ENCODE measurements around the gene ZNF512B.

Gene ZNF512B

DNA sequence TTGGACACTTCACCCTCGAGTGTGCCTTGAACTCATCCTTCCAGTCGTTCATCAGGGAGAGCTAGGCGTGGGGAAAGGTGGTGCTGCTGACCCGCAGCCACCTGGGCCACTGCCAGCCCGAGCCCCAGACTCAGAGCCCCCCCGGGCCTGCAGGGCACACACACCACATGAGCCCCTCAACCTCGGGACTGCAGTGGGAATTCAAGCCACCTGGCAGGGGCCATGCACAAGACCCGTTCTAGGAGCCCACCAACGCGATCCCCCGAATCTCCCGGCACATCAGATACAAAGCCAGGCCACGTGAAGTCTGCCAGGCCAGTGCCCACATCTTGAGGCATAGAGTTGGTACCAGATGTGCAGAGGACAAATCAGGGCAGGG, 2.8 kb downstream of the ZNF512B start:
- peaks cover 0 to 56% of the 10 kb centered on the region in 2 experiments; a peak in 1 of 3 replicates for H3K36me3 ChIP-seq (ENCODE audit: control insufficient read depth in 2 of 2, insufficient read depth in 1 of 2, low read length in 2 of 2)
- CTCF ChIA-PET = no interaction called here
- H3K4me3 ChIP-seq (ENCODE audit: low read depth, low read length) = no peak overlapping the region
- POLR2A ChIA-PET = interaction anchor here (2.7 kb wide), 1 partner anchor 10 kb away, joined by 12 read pairs; the partner anchor contains the start of gene UCKL1
- no peaks in the 10 kb centered on the region for H3K4me1 ChIP-seq (ENCODE audit: control insufficient read depth, insufficient read depth, low read length)
- H3K27ac ChIP-seq (ENCODE audit: extremely low read depth, low read depth, low read length) = no peak overlapping the region
- TF ChIP-seq ZNF510 (tag by site-specific recombination; IDR thresholded peaks at IDR 0.05; ENCODE audit: insufficient replicate concordance) (no peak), KLF9 (tag by site-specific recombination; IDR thresholded peaks at IDR 0.05; ENCODE audit: low read depth) (no peak), ZNF561 (tag by site-specific recombination; IDR thresholded peaks at IDR 0.05; ENCODE audit: borderline replicate concordance) (no peak), ZNF155 (tag by site-specific recombination; IDR thresholded peaks at IDR 0.05) (no peak), ZSCAN30 (tag by site-specific recombination; IDR thresholded peaks at IDR 0.05) (no peak), BCL11B (tag by site-specific recombination; IDR thresholded peaks at IDR 0.05; ENCODE audit: low read depth) (no peak), KLF16 (tag by site-specific recombination; IDR thresholded peaks at IDR 0.05) (no peak), ZNF221 (tag by site-specific recombination; IDR thresholded peaks at IDR 0.05; ENCODE audit: borderline replicate concordance) (no peak), ZNF585B (tag by site-specific recombination; IDR thresholded peaks at IDR 0.05) (no peak), ZNF114 (tag by site-specific recombination; IDR thresholded peaks at IDR 0.05) (no peak)
- TF ChIP-seq, protein P1, sequence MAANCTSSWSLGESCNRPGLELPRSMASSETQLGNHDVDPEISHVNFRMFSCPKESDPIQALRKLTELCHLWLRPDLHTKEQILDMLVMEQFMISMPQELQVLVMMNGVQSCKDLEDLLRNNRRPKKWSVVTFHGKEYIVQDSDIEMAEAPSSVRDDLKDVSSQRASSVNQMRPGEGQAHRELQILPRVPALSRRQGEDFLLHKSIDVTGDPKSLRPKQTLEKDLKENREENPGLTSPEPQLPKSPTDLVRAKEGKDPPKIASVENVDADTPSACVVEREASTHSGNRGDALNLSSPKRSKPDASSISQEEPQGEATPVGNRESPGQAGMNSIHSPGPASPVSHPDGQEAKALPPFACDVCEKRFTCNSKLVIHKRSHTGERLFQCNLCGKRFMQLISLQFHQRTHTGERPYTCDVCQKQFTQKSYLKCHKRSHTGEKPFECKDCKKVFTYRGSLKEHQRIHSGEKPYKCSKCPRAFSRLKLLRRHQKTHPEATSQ (tag by site-specific recombination; IDR thresholded peaks at IDR 0.05) = no peak
- TF ChIP-seq, protein P2, sequence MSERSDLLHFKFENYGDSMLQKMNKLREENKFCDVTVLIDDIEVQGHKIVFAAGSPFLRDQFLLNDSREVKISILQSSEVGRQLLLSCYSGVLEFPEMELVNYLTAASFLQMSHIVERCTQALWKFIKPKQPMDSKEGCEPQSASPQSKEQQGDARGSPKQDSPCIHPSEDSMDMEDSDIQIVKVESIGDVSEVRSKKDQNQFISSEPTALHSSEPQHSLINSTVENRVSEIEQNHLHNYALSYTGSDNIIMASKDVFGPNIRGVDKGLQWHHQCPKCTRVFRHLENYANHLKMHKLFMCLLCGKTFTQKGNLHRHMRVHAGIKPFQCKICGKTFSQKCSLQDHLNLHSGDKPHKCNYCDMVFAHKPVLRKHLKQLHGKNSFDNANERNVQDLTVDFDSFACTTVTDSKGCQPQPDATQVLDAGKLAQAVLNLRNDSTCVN (tag by site-specific recombination; optimal IDR thresholded peaks at IDR 0.05) = no peak
- H3K9me3 ChIP-seq (ENCODE audit: control insufficient read depth, insufficient read depth, low read depth, low read length) = no peaks in the 10 kb centered on the region

DNA sequence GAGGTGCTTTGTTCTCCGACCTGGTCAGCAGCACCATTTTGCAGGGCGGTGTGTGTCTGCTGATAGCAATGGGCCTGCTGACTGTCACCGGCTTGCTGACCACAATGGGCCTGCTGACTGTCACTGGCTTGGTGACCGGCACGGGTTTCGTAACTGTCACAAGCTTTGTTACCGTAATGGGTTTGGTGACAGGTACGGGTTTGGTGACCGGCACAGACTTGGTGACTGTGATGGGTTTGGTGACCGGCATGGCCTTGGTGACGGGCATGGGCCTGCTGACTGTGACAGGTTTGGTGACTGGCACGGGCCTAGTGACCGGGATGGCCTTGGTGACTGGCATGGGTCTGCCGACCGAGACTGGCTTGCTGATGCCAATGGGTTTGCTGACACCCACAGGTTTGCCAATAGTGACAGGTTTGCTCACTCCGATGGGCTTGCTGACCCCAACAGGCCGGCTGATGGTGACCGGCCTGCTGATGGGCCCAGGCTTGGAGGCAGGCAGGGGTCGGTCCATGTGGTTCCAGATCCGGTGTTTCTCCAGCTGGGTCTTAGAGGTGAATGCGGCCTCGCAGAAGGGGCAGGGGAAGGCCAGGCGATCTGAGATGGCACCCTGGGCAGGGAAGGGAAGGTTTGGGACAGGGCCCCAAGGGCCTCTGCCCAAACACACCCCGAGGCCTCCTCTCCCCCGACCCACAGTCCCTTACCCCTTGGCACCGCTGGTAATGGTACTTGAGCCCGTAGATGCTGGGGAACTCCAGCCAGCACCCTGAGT, 3.4 kb downstream of the ZNF512B start:
- Histone ChIP-seq H3K9me3 (ENCODE audit: control insufficient read depth, insufficient read depth, low read depth, low read length) (no peaks in the 10 kb centered on the region), H3K4me3 (ENCODE audit: low read depth, low read length) (no peak overlapping the region), H3K27ac (ENCODE audit: extremely low read depth, low read depth, low read length) (no peak overlapping the region), H3K36me3 (ENCODE audit: control insufficient read depth in 2 of 2, insufficient read depth in 1 of 2, low read length in 2 of 2) (peaks cover 0 to 61% of the 10 kb centered on the region in 2 experiments; a peak in 1 of 3 replicates), H3K4me1 (ENCODE audit: control insufficient read depth, insufficient read depth, low read length) (no peaks in the 10 kb centered on the region)
- ChIA-PET CTCF (no interaction called here), POLR2A (interaction anchor here (2.7 kb wide), 1 partner anchor 9 kb away, joined by 12 read pairs; the partner anchor contains the start of gene UCKL1)
- no peak for TF ChIP-seq ZNF239 (tag by site-specific recombination; IDR thresholded peaks at IDR 0.05)
- no peak for TF ChIP-seq IKZF3 (tag by site-specific recombination; IDR thresholded peaks at IDR 0.05)
- no peak for TF ChIP-seq ZNF133 (tag by site-specific recombination; IDR thresholded peaks at IDR 0.05)
- no peak for TF ChIP-seq ZNF394 (tag by site-specific recombination; IDR thresholded peaks at IDR 0.05; ENCODE audit: borderline replicate concordance)
- no peak for TF ChIP-seq SALL2 (tag by site-specific recombination; IDR thresholded peaks at IDR 0.05; ENCODE audit: borderline replicate concordance)
- TF ChIP-seq ZNF214 (tag by site-specific recombination; IDR thresholded peaks at IDR 0.05; ENCODE audit: borderline replicate concordance) = no peak
- no peak for TF ChIP-seq BCL11B (tag by site-specific recombination; IDR thresholded peaks at IDR 0.05; ENCODE audit: low read depth)
- TF ChIP-seq, protein P3, sequence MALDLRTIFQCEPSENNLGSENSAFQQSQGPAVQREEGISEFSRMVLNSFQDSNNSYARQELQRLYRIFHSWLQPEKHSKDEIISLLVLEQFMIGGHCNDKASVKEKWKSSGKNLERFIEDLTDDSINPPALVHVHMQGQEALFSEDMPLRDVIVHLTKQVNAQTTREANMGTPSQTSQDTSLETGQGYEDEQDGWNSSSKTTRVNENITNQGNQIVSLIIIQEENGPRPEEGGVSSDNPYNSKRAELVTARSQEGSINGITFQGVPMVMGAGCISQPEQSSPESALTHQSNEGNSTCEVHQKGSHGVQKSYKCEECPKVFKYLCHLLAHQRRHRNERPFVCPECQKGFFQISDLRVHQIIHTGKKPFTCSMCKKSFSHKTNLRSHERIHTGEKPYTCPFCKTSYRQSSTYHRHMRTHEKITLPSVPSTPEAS (tag by site-specific recombination; IDR thresholded peaks at IDR 0.05) = no peak
- no peak for TF ChIP-seq YY2 (tag by site-specific recombination; IDR thresholded peaks at IDR 0.05)
- no peak for TF ChIP-seq KLF16 (tag by site-specific recombination; IDR thresholded peaks at IDR 0.05)
- TF ChIP-seq ZNF571 (tag by site-specific recombination; IDR thresholded peaks at IDR 0.05) = no peak

All from HEK293 (cell line).